Mesenteric fat pad (tissue), 1 donor: Measurements from ENCODE around the gene RMP24. TPM values are rescaled to one million over a fixed set of nuclear protein-coding genes. Genes with fewer than 3 reads are reported as not detected.

Experiments
- DNase-seq: peaks from one replicate; pipeline ENCODE4 v3.0.0-alpha.2; 2020; ENCODE audit warnings: low spot score
- microRNA-seq: library from miRNA; unstranded; fragments of <30 nt; microRNA quantifications from one replicate; pipeline ENCODE4 v1.2.0, GENCODE V29; 2020; ENCODE audit warnings: borderline number of aligned reads
- total RNA-seq: library from RNA; stranded (reverse); fragmentation: NEBNext Ultra II Directional; extraction: Animal tissue kit (Norgen Biotek cat#: 25700); gene quantifications from one replicate; pipeline ENCODE4 v1.2.1, GENCODE V29; 2021
- donor health status: DM: yes; HTN: yes; CAD: no.

Gene RMP24

GRCh38 chr18:36028859-36029258, 56.4 kb downstream of the RMP24 start:
- DNase-seq = no peak

Small RNAs within 50 kb of the gene (microRNA-seq; reads per million reads assigned to microRNA genes)
- not detected for gene MIR3929

Other genes starting within 250 kb of the RMP24 start
- gene RPRD1A, start 94.9 kb downstream of the RMP24 start, total RNA-seq = 46.8 TPM
- gene SLC39A6, start 156.7 kb downstream of the RMP24 start, total RNA-seq = 54.9 TPM
- 71.8 TPM for gene ELP2, start 157.2 kb downstream of the RMP24 start, total RNA-seq
- 5.8 TPM for gene MOCOS, start 214.8 kb downstream of the RMP24 start, total RNA-seq